H1 (cell line): Measurements from ENCODE around the gene BIRC5. TPM values are rescaled to one million over a fixed set of nuclear protein-coding genes. Genes with fewer than 3 reads are reported as not detected.

ENCODE experiments used
- CTCF ChIA-PET: fragments of 300-600 bp; sonication (Branson Sonifier 250); formaldehyde crosslinking; loops from one replicate; lab custom pipeline; 2021; ENCODE audit not compliant: partially characterized antibody; lab: Charles Lee
- POLR2A ChIA-PET: fragments of 300-600 bp; sonication (Branson Sonifier 250); formaldehyde crosslinking; loops from one replicate; lab custom pipeline; 2021; ENCODE audit warnings: inconsistent platforms; ENCODE audit not compliant: partially characterized antibody; lab: Charles Lee
- DNase-seq, 2 experiments: peaks; one replicate each; pipeline versions ENCODE4 v3.0.0 to v3.0.0-alpha.2; 2010 to 2022; ENCODE audit warnings: low spot score in 2 of 2, low read depth in 1 of 2, mixed read lengths in 1 of 2
- FAIRE-seq: peaks from 2 replicates; lab custom pipeline; 2011; peaks lifted over from hg19 to GRCh38; lab: Jason Lieb, UNC
- H2AFZ ChIP-seq: 2 replicates; pipeline ENCODE4 v1.8.1; 2012; ENCODE audit warnings: low read length, inconsistent platforms
- H2AK5ac ChIP-seq: 2 replicates; pipeline ENCODE4 v1.6.1; 2013; ENCODE audit warnings: low read depth, low read length
- H2BK120ac ChIP-seq: replicated peaks from 2 replicates; pipeline ENCODE3; 2013; ENCODE audit warnings: low read depth, low read length, inconsistent platforms
- H2BK12ac ChIP-seq: 2 replicates; pipeline ENCODE4 v1.6.1; 2013; ENCODE audit warnings: low read depth, low read length
- H2BK15ac ChIP-seq: 2 replicates; pipeline ENCODE4 v1.6.1; 2013; ENCODE audit warnings: low read length
- H2BK20ac ChIP-seq: 2 replicates; pipeline ENCODE4 v1.6.1; 2013; ENCODE audit warnings: low read length
- H2BK5ac ChIP-seq: 2 replicates; pipeline ENCODE4 v1.6.1; 2013; ENCODE audit warnings: low read depth, low read length
- H3K14ac ChIP-seq: 2 replicates; pipeline ENCODE4 v1.6.1; 2013; ENCODE audit warnings: inconsistent platforms; ENCODE audit not compliant: insufficient read length
- H3K18ac ChIP-seq: 2 replicates; pipeline ENCODE4 v1.6.1; 2013; ENCODE audit warnings: low read length; ENCODE audit errors: extremely low read depth
- H3K23ac ChIP-seq: 2 replicates; pipeline ENCODE4 v1.6.1; 2013; ENCODE audit warnings: inconsistent platforms; ENCODE audit not compliant: insufficient read length
- H3K23me2 ChIP-seq: 2 replicates; pipeline ENCODE4 v1.6.1; 2013; ENCODE audit warnings: low read depth, low read length
- H3K27ac ChIP-seq: 2 replicates; pipeline ENCODE4 v1.6.1; 2011; ENCODE audit warnings: low read depth, low read length, inconsistent platforms
- H3K27me3 ChIP-seq, 4 experiments: replicated peaks in 1 of 4; 1 replicate in 1 of 4; 2 replicates in 3 of 4; pipeline versions ENCODE4 v1.6.1 to v1.8.1; 2011 to 2013; ENCODE audit warnings: low read length in 3 of 4, mild to moderate bottlenecking in 3 of 4, inconsistent platforms in 2 of 4, mixed read lengths in 2 of 4, moderate library complexity in 1 of 4; ENCODE audit not compliant: control insufficient read depth in 3 of 4, insufficient read depth in 3 of 4; ENCODE audit errors: extremely low read depth in 1 of 4
- H3K36me3 ChIP-seq, 4 experiments: 2 replicates each; pipeline versions ENCODE4 v1.6.1 to v1.8.1; 2011 to 2013; ENCODE audit warnings: mild to moderate bottlenecking in 4 of 4, low read length in 3 of 4, moderate library complexity in 2 of 4, control low read depth in 1 of 4, inconsistent platforms in 1 of 4; ENCODE audit not compliant: insufficient read depth in 4 of 4, control insufficient read depth in 2 of 4
- H3K4ac ChIP-seq: replicated peaks from 2 replicates; pipeline ENCODE3; 2013; ENCODE audit warnings: low read length, low read depth, mixed read lengths, inconsistent platforms; ENCODE audit not compliant: insufficient read length
- H3K4me1 ChIP-seq, 4 experiments: replicated peaks in 1 of 4; 1 replicate in 1 of 4; 2 replicates in 3 of 4; pipeline versions ENCODE4 v1.6.1 to v1.8.1; 2011 to 2013; ENCODE audit warnings: low read length in 3 of 4, inconsistent platforms in 2 of 4, mixed read lengths in 1 of 4; ENCODE audit not compliant: insufficient read depth in 4 of 4, control insufficient read depth in 3 of 4
- H3K4me2 ChIP-seq, 2 experiments: 2 replicates each; pipeline versions ENCODE4 v1.6.1 to v1.8.1; 2011 to 2013; ENCODE audit warnings: low read depth in 2 of 2, low read length in 2 of 2, control low read depth in 1 of 2, inconsistent platforms in 1 of 2, mild to moderate bottlenecking in 1 of 2; ENCODE audit not compliant: insufficient read depth in 1 of 2
- H3K4me3 ChIP-seq, 4 experiments: fragments of 200-600, 300-600 bp in 1 of 4; sonication (generic), shearing (Covaris generic), sonication (Bioruptor Twin) in 1 of 4; 2 replicates each; pipeline versions ENCODE4 v1.5.1 to v1.8.1; 2011 to 2016; ENCODE audit warnings: low read length in 4 of 4, low read depth in 3 of 4, control low read depth in 2 of 4, inconsistent platforms in 2 of 4, mild to moderate bottlenecking in 2 of 4, mixed read lengths in 1 of 4, moderate library complexity in 1 of 4; ENCODE audit not compliant: insufficient read depth in 2 of 4; ENCODE audit errors: extremely low read depth in 1 of 4
- H3K56ac ChIP-seq: replicated peaks from 2 replicates; pipeline ENCODE3; 2013; ENCODE audit warnings: low read depth, mild to moderate bottlenecking, mixed read lengths, low read length, inconsistent platforms; ENCODE audit not compliant: insufficient read length
- H3K79me1 ChIP-seq: 2 replicates; pipeline ENCODE4 v1.6.1; 2013; ENCODE audit warnings: low read depth, low read length, control low read depth
- H3K79me2 ChIP-seq, 2 experiments: 2 replicates each; pipeline versions ENCODE4 v1.6.1 to v1.8.1; 2012 to 2013; ENCODE audit warnings: low read length in 2 of 2, mild to moderate bottlenecking in 2 of 2, inconsistent platforms in 1 of 2; ENCODE audit not compliant: insufficient read depth in 2 of 2, control insufficient read depth in 1 of 2
- H3K9ac ChIP-seq, 4 experiments: replicated peaks in 1 of 4; 1 replicate in 1 of 4; 2 replicates in 3 of 4; pipeline versions ENCODE4 v1.6.1 to v1.8.1; 2011 to 2013; ENCODE audit warnings: low read depth in 3 of 4, low read length in 3 of 4, control low read depth in 2 of 4, mild to moderate bottlenecking in 2 of 4, moderate library complexity in 2 of 4, inconsistent platforms in 1 of 4; ENCODE audit errors: extremely low read depth in 1 of 4
- H3K9me3 ChIP-seq, 2 experiments: 2 replicates each; pipeline versions ENCODE4 v1.6.1 to v1.8.1; 2012 to 2013; ENCODE audit warnings: mild to moderate bottlenecking in 2 of 2, moderate library complexity in 2 of 2, control low read depth in 1 of 2, inconsistent platforms in 1 of 2, low read depth in 1 of 2, low read length in 1 of 2, mixed read lengths in 1 of 2; ENCODE audit not compliant: insufficient read depth in 2 of 2
- H4K20me1 ChIP-seq, 2 experiments: replicated peaks in 1 of 2; 2 replicates each; pipeline versions ENCODE3 to v1.8.1; 2011 to 2013; ENCODE audit warnings: inconsistent platforms in 2 of 2, low read length in 2 of 2, mild to moderate bottlenecking in 1 of 2; ENCODE audit not compliant: insufficient read depth in 2 of 2, control insufficient read depth in 1 of 2
- H4K5ac ChIP-seq: 2 replicates; pipeline ENCODE4 v1.6.1; 2013; ENCODE audit warnings: low read length, low read depth, mixed read lengths, inconsistent platforms; ENCODE audit not compliant: insufficient read length
- H4K8ac ChIP-seq: 2 replicates; pipeline ENCODE4 v1.8.0; 2013; ENCODE audit warnings: mild to moderate bottlenecking, moderate library complexity, low read length, inconsistent platforms; ENCODE audit not compliant: insufficient read depth; ENCODE audit errors: extremely low read depth
- H4K91ac ChIP-seq: replicated peaks from 2 replicates; pipeline ENCODE3; 2013; ENCODE audit warnings: low read length, mixed read lengths, inconsistent platforms; ENCODE audit not compliant: insufficient read length
- CBX8 ChIP-seq: fragments of 300-800, 300-1000 bp; sonication (generic); IDR thresholded peaks from 2 replicates; pipeline ENCODE4 v1.7.1; 2016; ENCODE audit warnings: low read depth, low read length, borderline replicate concordance
- CHD2 ChIP-seq: IDR thresholded peaks from 2 replicates; pipeline ENCODE4 v1.6.1; 2012; ENCODE audit warnings: low read length, improper control_type of control experiment
- E2F6 ChIP-seq: IDR thresholded peaks from 2 replicates; pipeline ENCODE4 v1.6.1; 2012; ENCODE audit warnings: inconsistent platforms
- EZH2 ChIP-seq: fragments of 200-600 bp; sonication (generic); IDR thresholded peaks from 2 replicates; pipeline ENCODE4 v1.7.1; 2012; ENCODE audit warnings: low read depth, mild to moderate bottlenecking, moderate library complexity, low read length, inconsistent platforms; ENCODE audit not compliant: severe bottlenecking
- HDAC2 ChIP-seq, 2 experiments: fragments of 300-600 bp in 1 of 2; sonication (generic) in 1 of 2; IDR thresholded peaks; 2 replicates each; pipeline ENCODE4 v1.6.1; 2011 to 2012; ENCODE audit warnings: low read depth in 2 of 2, low read length in 2 of 2, mild to moderate bottlenecking in 2 of 2, moderate library complexity in 2 of 2, borderline replicate concordance in 1 of 2, inconsistent platforms in 1 of 2
- POLR2A ChIP-seq, 2 experiments: IDR thresholded peaks; 1 replicate in 1 of 2; 2 replicates in 1 of 2; pipeline ENCODE4 v1.6.1; 2011; ENCODE audit warnings: low read depth in 2 of 2, low read length in 2 of 2, mild to moderate bottlenecking in 2 of 2; ENCODE audit errors: control extremely low read depth in 1 of 2
- RAD21 ChIP-seq, 2 experiments: IDR thresholded peaks in 1 of 2; conservative IDR thresholded peaks in 1 of 2; 2 replicates each; pipeline ENCODE4 v1.6.1; 2011; ENCODE audit warnings: low read depth in 2 of 2, low read length in 2 of 2, improper control_type of control experiment in 1 of 2, inconsistent platforms in 1 of 2, mild to moderate bottlenecking in 1 of 2, moderate library complexity in 1 of 2
- RBBP5 ChIP-seq: IDR thresholded peaks from 2 replicates; pipeline ENCODE4 v1.7.1; 2012; ENCODE audit warnings: low read depth, mild to moderate bottlenecking, inconsistent platforms, low read length, moderate library complexity, borderline replicate concordance
- USF2 ChIP-seq: IDR thresholded peaks from 2 replicates; pipeline ENCODE4 v1.6.1; 2011; ENCODE audit warnings: low read length, improper control_type of control experiment
- WGBS, 2 experiments: shearing (Covaris generic) in 1 of 2; methylation state at CpG; one replicate each; pipeline versions ENCODE4 v1.1.6 to v1.1.7; 2013 to 2015; ENCODE audit warnings: low lambda C conversion rate in 2 of 2, mixed read lengths in 2 of 2, inconsistent platforms in 1 of 2, low coverage in 1 of 2, missing lambda C conversion rate in 1 of 2; ENCODE audit not compliant: insufficient replicate concordance in 2 of 2, insufficient coverage in 1 of 2, insufficient read length in 1 of 2; ENCODE audit errors: extremely low coverage in 1 of 2, missing lambda C conversion rate in 1 of 2; 5-methylcytosine and 5-hydroxymethylcytosine counted together
- polyA plus RNA-seq, 7 experiments: library from polyadenylated mRNA; depleted of rRNA in 3 of 7; stranded (reverse) in 5 of 7; unstranded in 2 of 7; fragments of >200 nt in 5 of 7; fragments of 200-250 nt in 2 of 7; gene quantifications; 1 replicate in 5 of 7; 2 replicates in 1 of 7; 4 replicates in 1 of 7; pipeline versions ENCODE4 v1.2.1 to v1.2.3, GENCODE V29; 2011 to 2013; ENCODE audit warnings: missing spikeins in 2 of 7, mixed read lengths in 2 of 7
- total RNA-seq: library from RNA; stranded (reverse); fragmentation: NEBNext Ultra II Directional; extraction: Animal tissue kit (Norgen Biotek cat#: 25700); gene quantifications from 2 replicates; pipeline ENCODE4 v1.2.1, GENCODE V29; 2021

The BIRC5 gene
- total and polyA plus RNA-seq, 2 of the 8 experiments (the other 6 are each of a cell fraction or from before 2014, with no cell fraction given): 42.2 to 108 TPM

GRCh38 chr17:78226055-78226758 lies 12.2 kb downstream of the BIRC5 start:
- Histone ChIP-seq H3K36me3 (peaks cover 13 to 25% (median 22%) of the 10 kb centered on the region in 4 experiments), H3K9ac (no peak overlapping the region), H2BK15ac (no peak overlapping the region), H3K23me2 (no peaks in the 10 kb centered on the region), H3K4me1 (peaks cover 0 to 3% (median 2%) of the 10 kb centered on the region in 4 experiments; a peak in 5 of 7 replicates), H2BK120ac (no peak overlapping the region), H2BK12ac (no peak overlapping the region), H4K8ac (0 out of 2 replicates have a peak overlapping the region, but pooled peaks have one; percentile 6), H4K5ac (no peak overlapping the region), H3K4me2 (no peak overlapping the region), H2AFZ (no peak overlapping the region), H3K56ac (no peak overlapping the region), H3K23ac (no peak overlapping the region), H3K18ac (no peak overlapping the region), H4K91ac (no peak overlapping the region), H3K4ac (no peak overlapping the region), H3K4me3 (no peak overlapping the region), H4K20me1 (peaks cover 0 to 1% of the 10 kb centered on the region in 2 experiments), H3K27me3 (peaks cover 0 to 10% (median 7%) of the 10 kb centered on the region in 4 experiments; a peak in 6 of 7 replicates), H3K79me1 (no peaks in the 10 kb centered on the region), H3K14ac (no peak overlapping the region), H2BK20ac (no peak overlapping the region), H3K27ac (no peak overlapping the region), H2AK5ac (no peak overlapping the region), H2BK5ac (no peak overlapping the region), H3K9me3 (no peaks in the 10 kb centered on the region), H3K79me2 (no peaks in the 10 kb centered on the region)
- WGBS, 2 experiments: 79% methylated on average over 12 of the region's 12 CpGs; no CpG with 5 or more reads in 1 of the 2 experiments
- CTCF ChIA-PET: interaction anchor here (0.7 to 3.3 kb wide), 10 partner anchors 11 to 209 kb away, joined by 3 to 27 read pairs (median 3); partner anchors contain the start of genes AFMID and TK1
- FAIRE-seq: no peak
- POLR2A ChIA-PET: interaction anchor here (1.1 to 4.1 kb wide), 15 partner anchors 8 to 202 kb away, joined by 3 to 19 read pairs (median 4); partner anchors contain the start of genes AFMID and TK1
- DNase-seq: no peak
- TF ChIP-seq POLR2A (IDR thresholded peaks at IDR 0.05; ENCODE audit: control extremely low read depth in 1 of 2, low read depth in 2 of 2, low read length in 2 of 2) (0 out of 3 replicates have a peak, but pooled peaks of 1 of the 2 experiments have one; percentile 23), USF2 (no peak), RAD21 (IDR thresholded peaks at IDR 0.05 in 1 of 2, conservative IDR thresholded peaks at IDR 0.05 in 1 of 2; ENCODE audit: low read depth in 2 of 2, low read length in 2 of 2) (no peak), E2F6 (no peak), CHD2 (no peak), HDAC2 (IDR thresholded peaks at IDR 0.05; ENCODE audit: borderline replicate concordance in 1 of 2, low read depth in 2 of 2, low read length in 2 of 2) (no peak), CBX8 (no peak), EZH2 (no peak), RBBP5 (no peak)
